Epithelial cell of alveolus of lung (primary cell): Measurements from ENCODE around the gene LPAR5. TPM values are rescaled to one million over a fixed set of nuclear protein-coding genes. Genes with fewer than 3 reads are reported as not detected.

Experiments
- total RNA-seq: library from RNA; depleted of rRNA; stranded (reverse); fragments of >200 nt; gene quantifications from 2 replicates; pipeline ENCODE4 v1.2.1, GENCODE V29; 2015

The LPAR5 gene
- 0.65 TPM in 1 of 2 replicates, not detected in the other for total RNA-seq

GRCh38 chr12:6635856-6636531, at the start of gene LPAR5:
Gene LPAR5 (minus strand): TSS chr12:6635959. CDS start chr12:6621248, 14,711 bp downstream.

DNA sequence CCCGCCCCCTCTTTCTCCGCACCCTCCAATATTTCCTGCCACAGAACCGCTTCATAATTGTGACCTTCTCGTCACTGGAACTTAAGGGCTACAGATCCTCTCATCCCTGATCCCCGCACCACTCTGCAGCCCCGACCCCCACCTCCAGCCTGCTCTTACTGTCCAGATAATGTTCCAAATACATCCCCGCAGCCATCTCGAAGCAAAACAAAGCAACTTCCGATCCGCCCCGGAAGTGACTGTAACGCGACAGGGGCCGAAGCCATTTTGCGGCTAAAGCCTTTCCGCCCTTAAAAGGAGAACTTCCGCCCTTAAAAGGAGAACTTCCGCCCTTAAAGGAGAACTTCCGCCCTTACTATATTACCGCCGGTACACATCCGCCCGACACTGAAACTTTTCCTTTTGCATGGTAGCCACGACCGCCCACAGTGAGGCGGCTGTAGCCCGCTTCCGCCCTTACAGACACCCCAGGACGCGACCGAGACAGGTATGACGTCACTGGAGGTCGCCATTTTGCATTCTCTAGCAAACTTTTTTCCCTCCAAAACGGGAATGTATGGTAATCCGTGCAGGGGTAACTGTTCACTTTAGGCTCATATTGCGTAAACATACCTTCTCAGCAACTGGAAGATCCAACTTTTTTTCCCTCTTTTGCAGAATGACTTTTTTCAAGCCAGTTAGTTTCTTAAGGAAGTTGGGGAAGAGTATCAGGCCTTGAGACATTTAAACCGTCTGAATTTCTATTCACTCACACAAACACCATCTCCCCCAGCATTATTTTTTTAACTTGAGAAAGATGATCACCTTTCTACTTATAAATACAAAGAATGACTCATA, 27.4 kb upstream of the LPAR5 start, which contains the start of gene ING4:
ING4 (minus strand) TSS at position 214 of the 837 bp plus-strand sequence; CDS start at position 196, 18 bp downstream.

GRCh38 chr12:6647083-6647604, 11.4 kb upstream of the LPAR5 start, which contains the start of gene ACRBP:
Gene ACRBP (minus strand): TSS chr12:6647432. CDS start chr12:6647366, 66 bp downstream.

Other genes with a start within 250 kb of the LPAR5 start
- not detected in 2 replicates for gene CD27, start 191.0 kb downstream of the LPAR5 start, total RNA-seq
- gene TAPBPL, start 183.9 kb downstream of the LPAR5 start, total RNA-seq, result 5.8 and 14.5 TPM in 2 replicates
- gene VAMP1, start 165.3 kb downstream of the LPAR5 start, total RNA-seq, result 2.6 and 20.4 TPM in 2 replicates
- 84.3 and 110 TPM in 2 replicates for gene MRPL51, start 142.7 kb downstream of the LPAR5 start, total RNA-seq
- 40.1 and 98.9 TPM in 2 replicates for gene NCAPD2, start 141.9 kb downstream of the LPAR5 start, total RNA-seq
- gene GAPDH, start 101.4 kb downstream of the LPAR5 start, total RNA-seq, result 6,589 and 9,177 TPM in 2 replicates
- gene IFFO1, start 79.9 kb downstream of the LPAR5 start, total RNA-seq, result 7.5 and 7.7 TPM in 2 replicates
- 6.9 and 17.1 TPM in 2 replicates for gene NOP2, start 67.7 kb downstream of the LPAR5 start, total RNA-seq
- 210 and 238 TPM in 2 replicates for gene CHD4, start 28.6 kb downstream of the LPAR5 start, total RNA-seq
- gene ACRBP, start 11.5 kb upstream of the LPAR5 start, total RNA-seq, result 0.13 and 0.72 TPM in 2 replicates
- gene ING4, start 27.2 kb upstream of the LPAR5 start, total RNA-seq, result 24.4 and 89.2 TPM in 2 replicates
- 16.8 and 39.4 TPM in 2 replicates for gene ZNF384, start 53.4 kb upstream of the LPAR5 start, total RNA-seq
- 0.52 and 5.9 TPM in 2 replicates for gene PIANP, start 64.9 kb upstream of the LPAR5 start, total RNA-seq
- gene COPS7A, start 88.1 kb upstream of the LPAR5 start, total RNA-seq, result 50.6 and 80.7 TPM in 2 replicates
- gene MLF2, start 117.2 kb upstream of the LPAR5 start, total RNA-seq, result 196 and 281 TPM in 2 replicates
- gene PTMS, start 130.4 kb upstream of the LPAR5 start, total RNA-seq, result 174 and 234 TPM in 2 replicates
- 1.6 TPM in 1 of 2 replicates, not detected in the other for gene LAG3, start 136.6 kb upstream of the LPAR5 start, total RNA-seq
- 11.2 and 19.2 TPM in 2 replicates for gene CD4, start 153.6 kb upstream of the LPAR5 start, total RNA-seq
- 2.1 and 20.3 TPM in 2 replicates for gene GPR162, start 185.9 kb upstream of the LPAR5 start, total RNA-seq
- gene P3H3, start 192.4 kb upstream of the LPAR5 start, total RNA-seq, result 72.0 and 77.4 TPM in 2 replicates
- gene GNB3, start 205.0 kb upstream of the LPAR5 start, total RNA-seq, result 0.39 and 0.48 TPM in 2 replicates
- 12.0 and 27.4 TPM in 2 replicates for gene CDCA3, start 215.3 kb upstream of the LPAR5 start, total RNA-seq
- 47.1 and 72.5 TPM in 2 replicates for gene USP5, start 216.2 kb upstream of the LPAR5 start, total RNA-seq
- 1,206 and 1,693 TPM in 2 replicates for gene TPI1, start 231.6 kb upstream of the LPAR5 start, total RNA-seq
- 3.6 and 5.4 TPM in 2 replicates for gene SPSB2, start 237.3 kb upstream of the LPAR5 start, total RNA-seq